Left ventricle myocardium inferior (tissue), 1 donor: ENCODE measurements around the gene PNPLA2. TPM values are rescaled to one million over a fixed set of nuclear protein-coding genes. Genes with fewer than 3 reads are reported as not detected.
A peak's percentile ranks its signal among the peaks of the same experiment; 100 is the strongest.

Experiments used
- DNase-seq: peaks from one replicate; pipeline ENCODE4 v3.0.0-alpha.2; 2020
- H3K27ac ChIP-seq: fragments of 200-600 bp; replicated peaks from 2 replicates; pipeline ENCODE4 v1.8.0; 2021
- H3K27me3 ChIP-seq: fragments of 200-600 bp; 2 replicates; pipeline ENCODE4 v1.8.0; 2021; ENCODE audit warnings: low read depth
- H3K36me3 ChIP-seq: fragments of 200-600 bp; 2 replicates; pipeline ENCODE4 v1.8.0; 2021
- H3K4me1 ChIP-seq: fragments of 200-600 bp; 2 replicates; pipeline ENCODE4 v1.8.0; 2021
- H3K4me3 ChIP-seq: fragments of 200-600 bp; 2 replicates; pipeline ENCODE4 v1.8.0; 2021; ENCODE audit warnings: mild to moderate bottlenecking, moderate library complexity
- H3K9me3 ChIP-seq: fragments of 200-600 bp; replicated peaks from 2 replicates; pipeline ENCODE4 v1.8.0; 2021
- CTCF ChIP-seq: fragments of 200-600 bp; IDR thresholded peaks from 2 replicates; pipeline ENCODE4 v1.8.0; 2021; ENCODE audit warnings: antibody characterized with exemption, mild to moderate bottlenecking, borderline replicate concordance
- intact Hi-C: fragments of 100-400 bp; cut with micrococcal nuclease; formaldehyde crosslinking; loops from one replicate; pipeline ENCODE4 v1.11.0; 2022
- total RNA-seq: library from RNA; stranded (reverse); fragmentation: NEBNext Ultra II Directional; extraction: Animal tissue kit (Norgen Biotek cat#: 25700); gene quantifications from one replicate; pipeline ENCODE4 v1.2.1, GENCODE V29; 2021
- donor health status: DM: no; HTN: yes; CAD: no; lungs with severe emphysema.

The PNPLA2 gene
- total RNA-seq, 1 donor from 2014 or later = 300 TPM

GRCh38 chr11:796565-797295 is 22.0 kb upstream of the PNPLA2 start:
- H3K9me3 ChIP-seq = no peaks in the 10 kb centered on the region
- no peak for TF ChIP-seq CTCF
- H3K36me3 ChIP-seq = peaks cover 26% of the 10 kb centered on the region
- peaks cover 42% of the 10 kb centered on the region for H3K4me1 ChIP-seq
- no peak for DNase-seq
- H3K27ac ChIP-seq = peak overlapping the region; percentile 85
- intact Hi-C loops = no loop called here
- no peaks in the 10 kb centered on the region for H3K27me3 ChIP-seq
- H3K4me3 ChIP-seq = peak overlapping the region; percentile 81

- H3K4me1 ChIP-seq = peaks cover 44% of the 10 kb centered on the region
- peak; percentile 66 for DNase-seq
- H3K36me3 ChIP-seq = peaks cover 28% of the 10 kb centered on the region
- intact Hi-C loops = no loop called here
- H3K9me3 ChIP-seq = no peaks in the 10 kb centered on the region
- H3K4me3 ChIP-seq = peak overlapping the region; percentile 81
- H3K27ac ChIP-seq = peak overlapping the region; percentile 85
- no peak for TF ChIP-seq CTCF
- no peaks in the 10 kb centered on the region for H3K27me3 ChIP-seq
These were observed 21.2 kb upstream of the PNPLA2 start for GRCh38 chr11:797296-798092.

GRCh38 chr11:798093-798713 is 20.5 kb upstream of the PNPLA2 start, which contains the start of gene SLC25A22:
TSS of gene SLC25A22 (minus strand) at chr11:798281. CDS start at chr11:795006, 3,275 bp downstream.
- Histone ChIP-seq H3K9me3 (no peaks in the 10 kb centered on the region), H3K4me1 (peaks cover 51% of the 10 kb centered on the region), H3K4me3 (peak within 1 kb of the TSS; percentile 81), H3K36me3 (peaks cover 35% of the 10 kb centered on the region), H3K27me3 (no peaks in the 10 kb centered on the region), H3K27ac (peak within 1 kb of the TSS; percentile 85)
- peak; percentile 91 for TF ChIP-seq CTCF
- peak; percentile 81 for DNase-seq
- intact Hi-C loops = no loop called here

GRCh38 chr11:799641-800316 is 18.9 kb upstream of the PNPLA2 start:
- TF ChIP-seq CTCF = no peak
- Histone ChIP-seq H3K27me3 (no peaks in the 10 kb centered on the region), H3K4me3 (no peak overlapping the region), H3K4me1 (peaks cover 63% of the 10 kb centered on the region), H3K36me3 (peaks cover 36% of the 10 kb centered on the region), H3K27ac (no peak overlapping the region), H3K9me3 (no peaks in the 10 kb centered on the region)
- intact Hi-C loops = no loop called here
- DNase-seq = no peak

DNA sequence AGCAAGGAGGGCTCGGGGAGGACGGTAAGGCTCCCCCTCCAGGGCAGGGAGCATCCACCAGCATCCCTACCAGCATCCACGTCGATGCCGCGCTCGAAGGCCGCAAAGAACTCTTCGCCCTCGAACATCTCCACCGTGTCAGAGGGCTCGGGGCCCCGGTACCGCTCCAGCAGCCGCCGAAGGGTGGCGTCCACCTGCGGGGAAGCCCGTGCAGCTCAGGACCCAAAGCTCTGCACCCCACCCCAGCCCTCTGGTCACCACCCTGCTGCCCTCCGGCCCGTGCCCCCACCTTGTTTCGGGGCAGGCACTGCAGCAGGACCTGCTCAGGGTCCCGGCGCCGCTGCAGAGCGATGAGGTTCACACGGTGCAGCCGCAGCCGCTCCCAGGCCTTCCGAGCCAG is 18.2 kb upstream of the PNPLA2 start:
- H3K27me3 ChIP-seq = no peaks in the 10 kb centered on the region
- no peak overlapping the region for H3K27ac ChIP-seq
- no peak for DNase-seq
- H3K4me1 ChIP-seq = peaks cover 61% of the 10 kb centered on the region
- TF ChIP-seq CTCF = no peak
- intact Hi-C loops = no loop called here
- peaks cover 36% of the 10 kb centered on the region for H3K36me3 ChIP-seq
- no peaks in the 10 kb centered on the region for H3K9me3 ChIP-seq
- H3K4me3 ChIP-seq = no peak overlapping the region
